IMR-90 (cell line): ENCODE data around the gene SPTLC2. TPM values are rescaled to one million over a fixed set of nuclear protein-coding genes. Genes with fewer than 3 reads are reported as not detected.

ENCODE experiments used
- ATAC-seq: fragments of 200-7000 bp; cut with Tn5 transposase; 2 replicates; pipeline ENCODE4 v1.9.1; 2020; ENCODE audit warnings: low read depth, mild to moderate bottlenecking, moderate library complexity
- BruUV-seq: library from RNA; stranded (reverse); fragments of 400-500 nt; replicated peaks from 2 replicates; lab custom pipeline; 2021; lab: Mats Ljungman, UMichigan
- CTCF ChIA-PET: fragments of 300-600 bp; formaldehyde crosslinking; extraction: SDS; loops from one replicate; lab custom pipeline; 2021; ENCODE audit warnings: antibody characterized with exemption; lab: Yijun Ruan, JAX
- POLR2A ChIA-PET: fragments of 300-600 bp; sonication (Branson Sonifier 250); formaldehyde crosslinking; loops from one replicate; lab custom pipeline; 2022; ENCODE audit warnings: antibody characterized with exemption; ENCODE audit not compliant: unreplicated experiment; lab: Charles Lee
- DNase-seq: peaks from one replicate; pipeline ENCODE4 v3.0.0; 2013
- H2AFZ ChIP-seq: replicated peaks from 2 replicates; pipeline ENCODE3; 2013; ENCODE audit warnings: low read length, mild to moderate bottlenecking; ENCODE audit not compliant: poor library complexity
- H2AK5ac ChIP-seq: 2 replicates; pipeline ENCODE4 v1.6.1; 2013; ENCODE audit warnings: low read depth, low read length, inconsistent platforms
- H2AK9ac ChIP-seq: replicated peaks from 2 replicates; pipeline ENCODE3; 2013; ENCODE audit warnings: mild to moderate bottlenecking, low read depth, low read length, moderate library complexity; ENCODE audit not compliant: poor library complexity
- H2BK120ac ChIP-seq: 2 replicates; pipeline ENCODE4 v1.6.1; 2013; ENCODE audit warnings: low read depth, low read length, inconsistent platforms
- H2BK15ac ChIP-seq: 3 replicates; pipeline ENCODE4 v1.6.1; 2013; ENCODE audit warnings: low read depth, low read length, inconsistent platforms
- H2BK20ac ChIP-seq: 2 replicates; pipeline ENCODE4 v1.6.1; 2013; ENCODE audit warnings: low read depth, mild to moderate bottlenecking, inconsistent platforms, low read length, moderate library complexity
- H2BK5ac ChIP-seq: 2 replicates; pipeline ENCODE4 v1.6.1; 2013; ENCODE audit warnings: mild to moderate bottlenecking, low read depth, low read length, inconsistent platforms; ENCODE audit not compliant: poor library complexity, severe bottlenecking
- H3K14ac ChIP-seq: replicated peaks from 2 replicates; pipeline ENCODE4 v1.6.1; 2013; ENCODE audit warnings: low read depth, low read length, inconsistent platforms
- H3K18ac ChIP-seq: 2 replicates; pipeline ENCODE4 v1.6.1; 2013; ENCODE audit warnings: low read depth, low read length, control low read depth
- H3K23ac ChIP-seq: 2 replicates; pipeline ENCODE4 v1.6.1; 2013; ENCODE audit warnings: low read depth, low read length, inconsistent platforms
- H3K27ac ChIP-seq: 2 replicates; pipeline ENCODE4 v1.5.1; 2013; ENCODE audit warnings: mild to moderate bottlenecking, control low read depth, low read length; ENCODE audit not compliant: insufficient read depth
- H3K27me3 ChIP-seq: 2 replicates; pipeline ENCODE4 v1.6.1; 2013; ENCODE audit warnings: low read length; ENCODE audit not compliant: control insufficient read depth, insufficient read depth
- H3K36me3 ChIP-seq: 2 replicates; pipeline ENCODE4 v1.6.1; 2013; ENCODE audit warnings: low read length, mixed read lengths; ENCODE audit not compliant: control insufficient read depth, insufficient read depth
- H3K4ac ChIP-seq: 2 replicates; pipeline ENCODE4 v1.6.1; 2013; ENCODE audit warnings: low read depth, low read length, inconsistent platforms
- H3K4me1 ChIP-seq: 2 replicates; pipeline ENCODE4 v1.6.1; 2013; ENCODE audit warnings: low read length, mixed read lengths; ENCODE audit not compliant: control insufficient read depth, insufficient read depth
- H3K4me2 ChIP-seq: 2 replicates; pipeline ENCODE4 v1.6.1; 2013; ENCODE audit warnings: low read depth, mild to moderate bottlenecking, control low read depth, low read length, moderate library complexity
- H3K4me3 ChIP-seq: 2 replicates; pipeline ENCODE4 v1.5.1; 2013; ENCODE audit warnings: low read depth, mild to moderate bottlenecking, control low read depth, low read length, moderate library complexity; ENCODE audit not compliant: insufficient read depth
- H3K56ac ChIP-seq: 2 replicates; pipeline ENCODE4 v1.6.1; 2013; ENCODE audit warnings: low read length, inconsistent platforms; ENCODE audit not compliant: insufficient read depth; ENCODE audit errors: extremely low read depth
- H3K79me1 ChIP-seq, 2 experiments: 2 replicates each; pipeline ENCODE4 v1.6.1; 2013; ENCODE audit warnings: low read length in 2 of 2, inconsistent platforms in 1 of 2, low read depth in 1 of 2
- H3K9ac ChIP-seq: 2 replicates; pipeline ENCODE4 v1.6.1; 2013; ENCODE audit warnings: low read depth, low read length, control low read depth
- H3K9me1 ChIP-seq: 2 replicates; pipeline ENCODE4 v1.6.1; 2013; ENCODE audit warnings: low read length, inconsistent platforms; ENCODE audit not compliant: insufficient read depth
- H3K9me3 ChIP-seq: 2 replicates; pipeline ENCODE4 v1.6.1; 2013; ENCODE audit warnings: low read length; ENCODE audit not compliant: control insufficient read depth, insufficient read depth
- H4K20me1 ChIP-seq: 2 replicates; pipeline ENCODE4 v1.6.1; 2013; ENCODE audit warnings: low read length, inconsistent platforms; ENCODE audit not compliant: insufficient read depth
- H4K5ac ChIP-seq: 2 replicates; pipeline ENCODE4 v1.6.1; 2013; ENCODE audit warnings: mild to moderate bottlenecking, low read depth, low read length, control low read depth
- H4K8ac ChIP-seq, 2 experiments: 2 replicates each; pipeline ENCODE4 v1.6.1; 2013; ENCODE audit warnings: low read depth in 2 of 2, low read length in 2 of 2, control low read depth in 1 of 2, inconsistent platforms in 1 of 2
- H4K91ac ChIP-seq: 2 replicates; pipeline ENCODE4 v1.6.1; 2013; ENCODE audit warnings: low read depth, low read length, inconsistent platforms; ENCODE audit not compliant: insufficient read depth
- BHLHE40 ChIP-seq: fragments of 150-350 bp; IDR thresholded peaks from 2 replicates; pipeline ENCODE4 v1.6.1; 2016; ENCODE audit warnings: mild to moderate bottlenecking, low read depth, low read length
- CEBPB ChIP-seq: IDR thresholded peaks from 2 replicates; pipeline ENCODE4 v1.6.1; 2012; ENCODE audit warnings: low read depth, low read length, improper control_type of control experiment
- CHD1 ChIP-seq: IDR thresholded peaks from 2 replicates; pipeline ENCODE4 v1.6.1; 2012; ENCODE audit warnings: low read depth, low read length, improper control_type of control experiment
- CTCF ChIP-seq: conservative IDR thresholded peaks from 2 replicates; pipeline ENCODE4 v1.5.1; 2012; ENCODE audit warnings: mild to moderate bottlenecking, low read depth, low read length, improper control_type of control experiment
- ELK1 ChIP-seq: fragments of 150-350 bp; IDR thresholded peaks from 2 replicates; pipeline ENCODE4 v1.6.1; 2016; ENCODE audit warnings: low read depth, mild to moderate bottlenecking, low read length, moderate library complexity, borderline replicate concordance
- FOS ChIP-seq: fragments of 150-350 bp; IDR thresholded peaks from 2 replicates; pipeline ENCODE4 v1.6.1; 2016; ENCODE audit warnings: low read depth, low read length
- MAFK ChIP-seq: IDR thresholded peaks from 2 replicates; pipeline ENCODE4 v1.6.1; 2012; ENCODE audit warnings: low read depth, low read length, improper control_type of control experiment
- MAZ ChIP-seq: IDR thresholded peaks from 2 replicates; pipeline ENCODE4 v1.6.1; 2012; ENCODE audit warnings: low read depth, mild to moderate bottlenecking, low read length, improper control_type of control experiment, moderate library complexity, borderline replicate concordance
- MXI1 ChIP-seq: IDR thresholded peaks from 2 replicates; pipeline ENCODE4 v1.6.1; 2012; ENCODE audit warnings: low read depth, mild to moderate bottlenecking, low read length, moderate library complexity, borderline replicate concordance
- NFE2L2 ChIP-seq: fragments of 150-350 bp; IDR thresholded peaks from 2 replicates; pipeline ENCODE4 v1.6.1; 2016; ENCODE audit warnings: low read depth, mild to moderate bottlenecking, low read length
- POLR2A ChIP-seq: IDR thresholded peaks from 2 replicates; pipeline ENCODE4 v1.6.1; 2012; ENCODE audit warnings: mild to moderate bottlenecking, low read depth, low read length
- RAD21 ChIP-seq: IDR thresholded peaks from 2 replicates; pipeline ENCODE4 v1.6.1; 2012; ENCODE audit warnings: low read length, improper control_type of control experiment
- RCOR1 ChIP-seq: IDR thresholded peaks from 2 replicates; pipeline ENCODE4 v1.6.1; 2012; ENCODE audit warnings: mild to moderate bottlenecking, low read length, improper control_type of control experiment; ENCODE audit not compliant: insufficient replicate concordance
- RFX5 ChIP-seq: IDR thresholded peaks from 2 replicates; pipeline ENCODE4 v1.8.0; 2012; ENCODE audit warnings: low read depth, mild to moderate bottlenecking, low read length, moderate library complexity
- SMC3 ChIP-seq: fragments of 150-350 bp; IDR thresholded peaks from 2 replicates; pipeline ENCODE4 v1.6.1; 2016; ENCODE audit warnings: low read depth, mild to moderate bottlenecking, antibody characterized with exemption, low read length, moderate library complexity
- USF2 ChIP-seq: fragments of 150-350 bp; IDR thresholded peaks from 2 replicates; pipeline ENCODE4 v1.6.1; 2017; ENCODE audit warnings: mild to moderate bottlenecking, antibody characterized with exemption, low read length, low read depth
- whole genome bisulfite sequencing, 2 experiments: methylation state at CpG; one replicate each; pipeline versions ENCODE4 v1.1.5 to v1.1.7; 2013; ENCODE audit warnings: missing lambda C conversion rate in 2 of 2; ENCODE audit not compliant: insufficient read length in 1 of 2; ENCODE audit errors: extremely low coverage in 2 of 2; 5-methylcytosine and 5-hydroxymethylcytosine counted together
- dilution Hi-C: fragments of 300-500 bp; cut with HindIII; formaldehyde crosslinking; loops from one replicate; pipeline ENCODE4 v1.14.3; 2018; ENCODE audit warnings: low sequenced_read_pairs; ENCODE audit not compliant: unreplicated experiment
- in situ Hi-C: fragments of 300-500 bp; cut with MboI; formaldehyde crosslinking; loops from 3 replicates; pipeline ENCODE4 v1.14.3; 2019; ENCODE audit warnings: low sequenced_read_pairs, inconsistent platforms, mixed read lengths
- intact Hi-C: fragments of 100-400 bp; cut with micrococcal nuclease; formaldehyde crosslinking; loops from 2 replicates; pipeline ENCODE4 v1.10.0; 2022
- polyA plus RNA-seq, 3 experiments: library from polyadenylated mRNA; depleted of rRNA; stranded (reverse); fragments of >200 nt; gene quantifications; 2 replicates each; pipeline ENCODE4 v1.2.3, GENCODE V29; 2012; ENCODE audit warnings: low replicate concordance in 1 of 3
- total RNA-seq: library from RNA; depleted of rRNA; stranded (reverse); fragments of >200 nt; gene quantifications from 2 replicates; pipeline ENCODE4 v1.2.3, GENCODE V29; 2012

Gene SPTLC2
- total and polyA plus RNA-seq, 2 of the 4 experiments (the other 2 are of a cell fraction): 22.6 to 68.3 TPM

- CTCF ChIA-PET: interaction anchor here (2.0 kb wide), 1 partner anchor 9 kb away, joined by 5 read pairs; no protein-coding TSS in a partner anchor
- BruUV-seq: no TSS peak
Measured at GRCh38 chr14:77603031-77603430, 13.4 kb downstream of the SPTLC2 start.

More at GRCh38 chr14:77603031-77603430, 13.4 kb downstream of the SPTLC2 start:
- POLR2A ChIA-PET: no interaction called here
- no peak for TF ChIP-seq POLR2A
- TF ChIP-seq RAD21: no peak
- TF ChIP-seq USF2: no peak
- no peak for TF ChIP-seq RFX5
- TF ChIP-seq RCOR1: no peak
- no peak for TF ChIP-seq FOS
- no peak for TF ChIP-seq NFE2L2
- no peak for TF ChIP-seq MAFK
- TF ChIP-seq SMC3: no peak
- TF ChIP-seq ELK1: no peak
- TF ChIP-seq CTCF: no peak
- TF ChIP-seq MAZ: no peak
- TF ChIP-seq BHLHE40: no peak
- TF ChIP-seq MXI1: no peak
- TF ChIP-seq CEBPB: no peak
- no peak for TF ChIP-seq CHD1
- Histone ChIP-seq H3K27ac (no peak overlapping the region), H3K14ac (no peak overlapping the region), H4K8ac (no peak overlapping the region), H3K23ac (peak overlapping the region; percentile 8; the same call in 1 of the 2 replicates), H3K79me1 (peaks cover 10 to 82% of the 10 kb centered on the region in 2 experiments; a peak in 3 of 4 replicates), H2AK5ac (no peak overlapping the region), H3K9me1 (peaks cover 26% of the 10 kb centered on the region), H4K91ac (no peak overlapping the region), H3K56ac (no peak overlapping the region), H3K36me3 (no peaks in the 10 kb centered on the region), H3K4me3 (no peak overlapping the region), H2BK20ac (no peak overlapping the region), H4K5ac (no peak overlapping the region), H3K4me1 (peaks cover 27% of the 10 kb centered on the region), H3K27me3 (no peaks in the 10 kb centered on the region), H2BK15ac (no peak overlapping the region), H3K4me2 (peak overlapping the region; percentile 52), H3K4ac (no peak overlapping the region), H2BK5ac (peak overlapping the region; percentile 21), H2AK9ac (no peak overlapping the region), H4K20me1 (peaks cover 51% of the 10 kb centered on the region), H2BK120ac (no peak overlapping the region), H3K9ac (no peak overlapping the region), H3K9me3 (no peaks in the 10 kb centered on the region), H2AFZ (no peak overlapping the region), H3K18ac (no peak overlapping the region; the same call in 1 of the 2 replicates)
- intact Hi-C loops (no loop called here), dilution Hi-C loops (no loop called here), in situ Hi-C loops (no loop called here)
- DNase-seq (peak; percentile 33), ATAC-seq (peak; percentile 40)
- WGBS, 2 experiments: no CpG with 5 or more reads among the region's 1 CpG
